AG09309 (cell line): ENCODE data around the gene LRP1-AS.

Source experiments
- DNase-seq: peaks from one replicate; pipeline ENCODE4 v3.0.0-alpha.2; 2010; ENCODE audit warnings: low read depth
- H3K4me3 ChIP-seq: 2 replicates; pipeline ENCODE4 v1.5.1; 2011; ENCODE audit warnings: mild to moderate bottlenecking, low read depth, low read length, moderate library complexity; ENCODE audit not compliant: control insufficient read depth
- CTCF ChIP-seq: IDR thresholded peaks from 2 replicates; pipeline ENCODE4 v1.5.1; 2011; ENCODE audit warnings: mild to moderate bottlenecking, low read depth, low read length, inconsistent platforms; ENCODE audit not compliant: insufficient read depth, control insufficient read depth; ENCODE audit errors: missing control alignments

LRP1-AS gene

GRCh38 chr12:57129889-57130288 is 17.5 kb downstream of the LRP1-AS start:
- DNase-seq: no peak
- TF ChIP-seq CTCF: no peak
- peak overlapping the region; percentile 95 for H3K4me3 ChIP-seq

DNA sequence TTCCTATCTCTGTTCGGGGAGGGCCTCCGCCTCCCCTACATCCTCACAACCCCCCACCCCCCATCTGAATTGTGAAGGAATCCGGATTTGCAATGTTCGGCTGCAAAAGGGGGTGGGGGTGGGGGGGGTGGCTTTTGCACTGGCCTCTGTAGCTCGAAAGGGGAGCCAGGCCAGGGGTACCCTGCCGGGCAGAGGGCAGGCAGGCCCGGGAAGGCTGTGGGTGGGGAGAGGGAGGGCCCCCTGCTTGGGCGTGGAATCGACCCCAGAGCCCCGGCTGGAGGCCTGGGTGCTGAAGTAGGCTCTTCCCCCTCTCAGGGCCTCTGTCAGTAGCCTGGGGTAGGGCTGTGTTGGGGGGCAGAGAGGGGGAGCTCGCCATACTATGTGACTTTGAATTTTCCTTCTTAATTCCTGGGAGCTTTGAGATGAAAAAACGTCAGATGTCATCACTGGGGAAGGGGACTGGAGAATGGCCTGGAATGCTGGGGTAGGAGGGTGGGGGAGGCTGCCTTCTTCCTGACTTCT is 18.0 kb downstream of the LRP1-AS start:
- no peak for DNase-seq
- no peak for TF ChIP-seq CTCF
- H3K4me3 ChIP-seq: peak overlapping the region; percentile 95

DNA sequence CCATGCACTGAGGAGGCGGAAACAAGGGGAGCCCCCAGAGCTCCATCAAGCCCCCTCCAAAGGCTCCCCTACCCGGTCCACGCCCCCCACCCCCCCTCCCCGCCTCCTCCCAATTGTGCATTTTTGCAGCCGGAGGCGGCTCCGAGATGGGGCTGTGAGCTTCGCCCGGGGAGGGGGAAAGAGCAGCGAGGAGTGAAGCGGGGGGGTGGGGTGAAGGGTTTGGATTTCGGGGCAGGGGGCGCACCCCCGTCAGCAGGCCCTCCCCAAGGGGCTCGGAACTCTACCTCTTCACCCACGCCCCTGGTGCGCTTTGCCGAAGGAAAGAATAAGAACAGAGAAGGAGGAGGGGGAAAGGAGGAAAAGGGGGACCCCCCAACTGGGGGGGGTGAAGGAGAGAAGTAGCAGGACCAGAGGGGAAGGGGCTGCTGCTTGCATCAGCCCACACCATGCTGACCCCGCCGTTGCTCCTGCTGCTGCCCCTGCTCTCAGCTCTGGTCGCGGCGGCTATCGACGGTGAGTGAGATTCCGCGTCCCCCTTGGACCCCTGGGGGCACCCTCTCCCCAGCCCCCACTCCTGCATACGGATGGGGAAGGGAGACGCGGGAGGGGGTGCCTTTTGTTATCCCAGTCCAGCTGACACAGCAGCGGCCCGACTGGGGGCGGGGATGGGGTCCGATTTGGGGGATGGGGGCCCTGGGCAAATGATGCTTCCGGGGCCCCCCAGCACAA is 18.7 kb downstream of the LRP1-AS start:
- peak overlapping the region; percentile 95 for H3K4me3 ChIP-seq
- no peak for DNase-seq
- no peak for TF ChIP-seq CTCF

DNA sequence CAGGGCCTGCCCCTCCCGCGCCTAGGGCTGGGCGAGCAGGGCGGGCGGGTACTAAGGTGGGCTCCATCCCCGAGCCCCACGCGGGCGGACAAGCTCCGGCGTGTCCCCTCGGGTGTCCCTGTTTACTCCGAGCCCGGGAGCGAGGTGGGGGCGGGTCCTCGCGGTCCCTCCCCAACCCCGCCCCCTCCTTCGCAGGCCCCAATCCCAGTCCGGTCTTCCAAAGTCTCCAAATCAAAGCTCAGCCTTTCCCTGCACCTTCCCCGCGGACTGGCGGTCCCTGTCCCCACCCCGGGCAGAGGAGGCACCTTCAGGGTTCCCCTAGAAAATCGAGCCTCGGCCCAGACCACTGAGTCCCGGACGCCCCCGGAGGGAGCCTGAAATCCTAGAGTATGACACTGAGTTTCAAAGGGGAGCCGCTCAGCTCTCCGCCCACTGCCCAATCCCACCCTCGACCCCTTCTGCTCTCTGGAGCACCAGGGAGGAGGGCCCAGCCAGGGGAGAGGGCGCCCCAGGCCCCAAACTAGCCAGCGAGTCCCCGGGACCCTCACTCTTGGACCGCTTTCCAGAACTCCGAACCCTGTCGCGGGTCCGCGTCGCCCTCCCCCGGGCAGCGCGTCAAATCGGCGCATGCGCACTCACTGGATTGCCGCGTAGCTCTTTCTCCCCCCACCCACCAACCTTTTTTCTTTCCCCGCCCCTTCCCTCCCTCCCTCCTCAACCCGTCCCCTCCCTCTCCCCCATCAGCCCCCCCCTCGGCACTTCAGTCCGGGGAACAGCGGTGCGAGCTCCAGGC is 19.5 kb downstream of the LRP1-AS start, which contains the start of gene LRP1:
Gene LRP1 (plus strand): TSS at position 758 of the 793 bp plus-strand sequence. CDS start 482 bp downstream, outside the sequence.
- peak within 1 kb of the TSS; percentile 95 for H3K4me3 ChIP-seq
- no peak for DNase-seq

GRCh38 chr12:57127101-57127725 is 20.2 kb downstream of the LRP1-AS start:
- DNase-seq: no peak
- peak overlapping the region; percentile 95 for H3K4me3 ChIP-seq
- TF ChIP-seq CTCF: peak; percentile 30

More for the DNA sequence above, 19.5 kb downstream of the LRP1-AS start, which contains the start of gene LRP1:
- no peak for TF ChIP-seq CTCF

DNA sequence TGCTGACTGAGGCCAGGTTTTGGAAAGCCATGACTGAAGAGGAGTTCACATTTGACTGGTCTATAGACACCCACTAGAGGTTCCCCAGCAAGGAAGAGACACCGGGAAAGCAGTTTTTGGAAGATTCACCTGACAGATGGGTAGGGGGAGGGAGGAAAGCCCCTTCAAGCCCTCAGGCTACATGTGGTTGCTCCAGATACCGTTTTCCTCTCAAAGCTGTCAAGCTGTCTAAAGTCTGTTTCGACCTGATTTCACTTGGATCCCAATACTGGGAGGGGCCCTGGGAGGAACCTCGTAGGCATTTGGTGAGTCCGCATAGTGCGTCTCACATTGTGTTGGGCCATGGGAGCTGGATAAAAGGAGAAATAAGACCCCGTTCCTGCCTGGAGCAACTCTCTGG is 20.9 kb downstream of the LRP1-AS start:
- no peak overlapping the region for H3K4me3 ChIP-seq
- no peak for TF ChIP-seq CTCF
- no peak for DNase-seq
